IPS DF 19.7 (cell line): ENCODE results near the gene CAPN1.
"Not testable (repeated sequence)": the region's sequence is repeated elsewhere in the genome, so short reads cannot be mapped to it uniquely, and the experiment has no call there.

Experiments used
- DNase-seq: peaks from one replicate; pipeline ENCODE4 v3.0.0-alpha.2; 2013; ENCODE audit warnings: low read depth, low spot score

Gene CAPN1

GRCh38 chr11:65159012-65159411 is 22.7 kb upstream of the CAPN1 start:
- DNase-seq = no peak

GRCh38 chr11:65160643-65161042 is 21.1 kb upstream of the CAPN1 start:
- no peak for DNase-seq

GRCh38 chr11:65163684-65164083 is 18.0 kb upstream of the CAPN1 start:
- no peak for DNase-seq

GRCh38 chr11:65165410-65166317 is 16.1 kb upstream of the CAPN1 start:
- no peak for DNase-seq

GRCh38 chr11:65166893-65167292 is 14.8 kb upstream of the CAPN1 start:
- DNase-seq = no peak

- DNase-seq = no peak
Measured at GRCh38 chr11:65167656-65168055, 14.1 kb upstream of the CAPN1 start.

- no peak for DNase-seq
Measured at GRCh38 chr11:65169164-65169641, 12.5 kb upstream of the CAPN1 start.

GRCh38 chr11:65170058-65170534 is 11.6 kb upstream of the CAPN1 start, which contains the start of gene SPDYC:
SPDYC (plus strand) TSS chr11:65170233; CDS start chr11:65171358, 1,125 bp downstream.
- DNase-seq = no peak

- no peak for DNase-seq
Measured at GRCh38 chr11:65172600-65172999, 9.1 kb upstream of the CAPN1 start.

GRCh38 chr11:65174571-65175010 is 7.1 kb upstream of the CAPN1 start:
- DNase-seq = not testable (repeated sequence)

GRCh38 chr11:65180877-65181568 is 705 bp upstream of the CAPN1 start:
- no peak for DNase-seq

GRCh38 chr11:65182258-65183170 is 786 bp downstream of the CAPN1 start:
- DNase-seq = no peak

GRCh38 chr11:65183201-65183891 is 1.6 kb downstream of the CAPN1 start:
- no peak for DNase-seq

- no peak for DNase-seq
Measured at GRCh38 chr11:65184146-65184545, 2.4 kb downstream of the CAPN1 start.

- no peak for DNase-seq
Measured at GRCh38 chr11:65185171-65185570, 3.4 kb downstream of the CAPN1 start.

GRCh38 chr11:65185869-65186341 is 4.2 kb downstream of the CAPN1 start:
- DNase-seq = no peak

GRCh38 chr11:65186701-65187100 is 5.0 kb downstream of the CAPN1 start:
- DNase-seq = no peak

GRCh38 chr11:65187146-65187675 is 5.5 kb downstream of the CAPN1 start:
- no peak for DNase-seq

GRCh38 chr11:65187971-65188461 is 6.3 kb downstream of the CAPN1 start:
- no peak for DNase-seq

GRCh38 chr11:65188486-65188885 is 6.8 kb downstream of the CAPN1 start:
- no peak for DNase-seq
